ENCODE results near the gene KATNA1.

GRCh38 chr6:149642829-149643580 is 5.5 kb downstream of the KATNA1 start:
- TF ChIP-seq CTCF (IDR thresholded peaks at IDR 0.05; ENCODE audit: poor library complexity) (no peak), EZH2phosphoT487 (IDR thresholded peaks at IDR 0.05; ENCODE audit: low read depth, severe bottlenecking, unreplicated experiment) (no peak)
